ACC112 (cell line): ENCODE results near the gene STON1.

Source experiments
- H2AFZ ChIP-seq: fragments of 200-600 bp; sonication (generic); one replicate; pipeline ENCODE4 v1.6.0; 2017; ENCODE audit warnings: antibody characterized with exemption, low read length; ENCODE audit not compliant: unreplicated experiment
- H3K27ac ChIP-seq: fragments of 200-600 bp; sonication (generic); 2 replicates; pipeline ENCODE4 v1.5.1; 2014; ENCODE audit warnings: low read depth, mild to moderate bottlenecking, antibody characterized with exemption, low read length, moderate library complexity
- H3K27me3 ChIP-seq: fragments of 200-600 bp; sonication (generic); 2 replicates; pipeline ENCODE4 v1.6.1; 2014; ENCODE audit warnings: mild to moderate bottlenecking, antibody characterized with exemption, low read length, moderate library complexity, mixed read lengths; ENCODE audit not compliant: insufficient read depth
- H3K36me3 ChIP-seq: fragments of 200-600 bp; sonication (generic); 2 replicates; pipeline ENCODE4 v1.6.1; 2016; ENCODE audit warnings: mild to moderate bottlenecking, antibody characterized with exemption, low read length, moderate library complexity, mixed read lengths; ENCODE audit not compliant: insufficient read depth
- H3K4me1 ChIP-seq: fragments of 200-600 bp; sonication (generic); one replicate; pipeline ENCODE4 v1.6.1; 2016; ENCODE audit warnings: low read length, mixed read lengths; ENCODE audit not compliant: insufficient read depth, unreplicated experiment, control insufficient read depth
- H3K4me3 ChIP-seq: fragments of 200-600 bp; sonication (generic); 2 replicates; pipeline ENCODE4 v1.5.1; 2014; ENCODE audit warnings: mild to moderate bottlenecking, low read depth, low read length
- H3K79me2 ChIP-seq: fragments of 200-600 bp; sonication (generic); one replicate; pipeline ENCODE4 v1.6.0; 2016; ENCODE audit warnings: low read length; ENCODE audit not compliant: control insufficient read depth, unreplicated experiment, insufficient read depth

The STON1 gene

DNA sequence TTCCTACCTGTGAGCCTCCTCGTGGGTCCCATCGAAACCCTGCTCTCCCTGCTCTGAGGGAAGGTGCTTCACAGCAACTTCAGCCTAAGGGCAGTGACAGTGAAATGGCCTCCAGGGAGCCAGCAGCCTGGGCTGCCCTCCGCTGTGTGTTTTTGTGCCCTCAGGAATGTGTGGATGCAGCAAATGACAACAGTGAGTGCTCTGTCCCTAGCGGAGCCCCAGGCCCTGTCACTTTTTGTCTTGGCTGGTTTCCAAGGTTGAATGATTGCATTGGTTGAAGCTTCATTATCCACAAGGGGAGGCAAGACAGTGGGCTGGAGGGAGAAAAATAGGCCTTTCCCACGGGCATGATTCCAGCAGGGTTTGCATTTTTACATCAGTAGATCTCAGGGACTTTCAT lies 42.9 kb downstream of the STON1 start:
- Histone ChIP-seq H3K27ac (no peak overlapping the region), H3K36me3 (no peaks in the 10 kb centered on the region), H3K4me3 (no peak overlapping the region), H3K79me2 (no peaks in the 10 kb centered on the region), H2AFZ (no peak overlapping the region), H3K27me3 (no peaks in the 10 kb centered on the region), H3K4me1 (no peaks in the 10 kb centered on the region)

DNA sequence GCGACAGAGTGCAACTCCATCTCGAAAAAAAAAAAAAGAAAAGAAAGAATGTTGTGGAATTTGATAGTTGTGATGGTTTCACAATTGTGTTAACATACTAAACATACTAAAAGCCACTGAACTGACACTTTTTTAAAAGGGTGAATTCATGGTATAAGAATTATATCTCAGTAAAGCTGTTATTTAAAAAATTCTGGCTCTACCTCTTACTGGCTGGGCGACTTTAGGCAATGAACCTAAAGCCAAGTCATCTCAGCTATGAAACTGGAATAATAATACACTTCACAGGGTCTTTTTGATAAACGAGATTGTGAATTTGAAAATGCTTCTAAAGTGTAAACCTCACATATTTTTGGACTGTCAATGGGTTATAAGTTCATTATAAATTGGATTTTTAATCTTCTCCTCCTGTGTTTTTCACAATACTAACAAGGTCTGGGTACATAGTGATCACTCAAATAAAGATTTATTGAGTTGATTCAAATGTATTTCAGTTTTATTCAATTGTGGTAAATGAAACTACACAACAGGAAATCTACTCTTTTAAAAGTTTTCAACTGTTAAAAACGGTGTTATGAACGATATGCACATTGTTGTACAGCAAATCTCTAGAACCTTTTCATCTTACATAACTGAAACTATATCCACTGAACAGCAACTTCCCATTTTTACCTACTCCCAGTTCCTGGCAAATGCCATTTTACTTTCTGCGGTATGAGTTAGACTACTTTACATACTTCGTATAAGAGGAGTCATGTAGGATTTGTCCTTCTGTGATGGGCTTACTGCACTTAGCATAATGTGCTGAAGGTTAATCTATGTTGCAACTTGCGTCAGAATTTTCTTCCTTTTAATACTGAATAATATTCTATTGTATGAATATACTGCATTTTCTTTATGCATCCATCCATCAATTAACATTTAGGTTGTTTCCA lies 44.7 kb downstream of the STON1 start:
- Histone ChIP-seq H3K79me2 (no peaks in the 10 kb centered on the region), H3K27ac (no peak overlapping the region)

DNA sequence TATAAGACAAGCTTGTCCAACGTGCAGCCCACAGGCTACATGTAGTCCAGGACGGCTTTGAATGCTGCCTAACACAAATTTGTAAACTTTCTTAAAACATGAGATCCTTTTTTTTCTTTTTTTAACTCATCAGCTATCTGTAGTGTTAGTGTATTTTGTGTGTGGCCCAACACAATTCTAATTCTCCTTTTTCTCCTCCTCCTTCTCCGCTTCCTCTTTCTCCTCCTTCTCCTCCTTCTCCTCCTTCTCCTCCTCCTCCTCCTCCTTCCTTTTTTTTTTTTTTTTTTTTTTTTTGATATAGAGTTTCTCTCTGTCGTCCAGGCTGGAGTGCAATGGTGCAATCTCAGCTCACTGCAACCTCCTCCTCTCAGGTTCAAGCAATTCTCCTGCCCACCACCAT lies 48.4 kb downstream of the STON1 start:
- Histone ChIP-seq H3K36me3 (0 out of 2 replicates have a peak, but pooled peaks cover 5% of the 10 kb centered on the region), H3K27ac (no peak overlapping the region), H3K79me2 (no peaks in the 10 kb centered on the region), H3K4me1 (no peaks in the 10 kb centered on the region), H3K27me3 (no peaks in the 10 kb centered on the region), H2AFZ (no peak overlapping the region), H3K4me3 (no peak overlapping the region)

More for the DNA sequence above, 44.7 kb downstream of the STON1 start:
- no peaks in the 10 kb centered on the region for H3K27me3 ChIP-seq
- no peaks in the 10 kb centered on the region for H3K36me3 ChIP-seq
- no peak overlapping the region for H2AFZ ChIP-seq
- no peak overlapping the region for H3K4me3 ChIP-seq
- no peaks in the 10 kb centered on the region for H3K4me1 ChIP-seq

DNA sequence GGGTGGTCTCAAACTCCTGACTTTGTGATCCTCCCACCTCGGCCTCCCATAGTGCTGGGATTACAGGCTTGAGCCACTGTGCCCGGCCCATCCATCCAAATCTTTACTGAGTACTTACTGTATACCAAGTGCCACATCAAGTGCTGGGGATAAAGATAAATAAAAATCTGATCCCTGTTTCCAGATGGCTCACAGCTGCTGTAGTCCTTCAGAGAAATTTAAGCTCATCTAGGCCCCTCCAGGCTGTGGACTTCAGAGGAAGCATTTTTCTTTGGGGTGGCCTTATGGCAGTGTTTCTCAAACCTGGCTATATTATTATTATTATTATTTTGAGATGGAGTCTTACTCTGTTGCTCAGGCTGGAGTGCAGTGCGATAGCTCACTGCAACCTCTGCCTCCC lies 54.0 kb downstream of the STON1 start:
- H3K4me1 ChIP-seq, result no peaks in the 10 kb centered on the region
- no peak overlapping the region for H3K27ac ChIP-seq
- H2AFZ ChIP-seq, result no peak overlapping the region
- H3K27me3 ChIP-seq, result no peaks in the 10 kb centered on the region
- no peaks in the 10 kb centered on the region for H3K79me2 ChIP-seq
- 0 out of 2 replicates have a peak, but pooled peaks cover 5% of the 10 kb centered on the region for H3K36me3 ChIP-seq
- no peak overlapping the region for H3K4me3 ChIP-seq

DNA sequence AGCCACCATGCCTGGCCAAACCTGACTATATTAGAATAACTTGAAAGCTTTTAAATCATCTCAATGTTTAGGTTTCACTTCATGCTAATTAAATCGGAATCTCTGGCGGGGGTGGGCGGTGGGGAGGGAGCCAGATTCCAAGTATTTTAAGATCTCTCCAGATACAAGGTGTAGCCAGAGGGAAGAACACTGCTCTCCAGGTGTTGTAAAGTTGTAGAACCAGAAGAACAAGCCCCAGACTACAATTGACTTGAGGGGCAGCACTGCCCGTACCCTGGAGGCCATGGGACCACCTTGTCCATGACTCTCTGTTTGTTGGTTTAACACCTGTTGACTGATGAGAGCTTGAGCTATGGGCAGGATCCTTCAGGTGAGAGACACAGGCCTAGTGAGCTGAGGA lies 54.6 kb downstream of the STON1 start:
- H3K36me3 ChIP-seq, result 0 out of 2 replicates have a peak, but pooled peaks cover 5% of the 10 kb centered on the region
- no peak overlapping the region for H3K27ac ChIP-seq
- H3K79me2 ChIP-seq, result no peaks in the 10 kb centered on the region
- H2AFZ ChIP-seq, result no peak overlapping the region
- no peaks in the 10 kb centered on the region for H3K4me1 ChIP-seq
- H3K27me3 ChIP-seq, result no peaks in the 10 kb centered on the region
- H3K4me3 ChIP-seq, result no peak overlapping the region

DNA sequence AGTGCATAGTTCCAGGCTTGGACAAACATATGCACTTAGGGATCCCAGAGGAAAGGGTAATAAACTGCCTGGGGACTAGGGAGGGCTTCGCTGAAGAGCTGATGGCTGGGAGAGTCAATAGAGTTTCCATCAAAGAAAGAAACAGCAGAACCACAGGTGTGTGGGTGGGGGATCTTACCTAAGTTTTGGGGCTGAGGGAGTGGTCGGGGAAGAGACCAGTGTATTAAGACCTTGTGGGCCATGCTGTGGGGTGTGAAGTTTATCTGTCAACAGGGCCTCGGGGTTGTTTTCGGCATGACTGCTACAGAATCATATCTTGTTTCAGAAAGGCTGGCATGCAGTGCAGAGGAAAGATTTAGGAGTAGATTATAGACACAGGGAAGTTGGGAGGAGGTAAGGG lies 56.5 kb downstream of the STON1 start:
- Histone ChIP-seq H2AFZ (no peak overlapping the region), H3K27ac (no peak overlapping the region), H3K27me3 (no peaks in the 10 kb centered on the region), H3K4me3 (no peak overlapping the region), H3K79me2 (no peaks in the 10 kb centered on the region), H3K4me1 (no peaks in the 10 kb centered on the region), H3K36me3 (0 out of 2 replicates have a peak, but pooled peaks cover 2% of the 10 kb centered on the region)

DNA sequence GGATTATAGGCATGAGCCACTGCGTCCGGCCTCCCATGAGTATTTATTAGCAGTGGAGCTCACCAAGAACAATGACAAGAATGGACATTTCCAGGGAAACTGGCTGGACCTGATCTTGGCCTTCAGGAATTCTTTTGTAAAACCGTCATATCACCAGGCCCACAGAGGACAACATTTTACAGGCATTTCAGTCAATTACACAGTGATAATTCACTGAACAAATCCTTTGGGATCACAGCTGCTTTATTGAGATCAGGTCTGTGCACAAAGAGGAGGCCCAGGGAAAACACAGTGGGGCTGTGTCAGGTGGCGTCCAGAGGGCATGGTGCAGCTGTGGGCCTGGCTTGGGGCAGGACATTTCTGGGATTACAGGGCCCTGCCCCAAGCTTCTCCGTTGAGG lies 57.6 kb downstream of the STON1 start:
- no peaks in the 10 kb centered on the region for H3K79me2 ChIP-seq
- no peaks in the 10 kb centered on the region for H3K4me1 ChIP-seq
- no peak overlapping the region for H3K27ac ChIP-seq
- H3K27me3 ChIP-seq, result no peaks in the 10 kb centered on the region
- no peak overlapping the region for H2AFZ ChIP-seq
- H3K36me3 ChIP-seq, result no peaks in the 10 kb centered on the region
- H3K4me3 ChIP-seq, result no peak overlapping the region

DNA sequence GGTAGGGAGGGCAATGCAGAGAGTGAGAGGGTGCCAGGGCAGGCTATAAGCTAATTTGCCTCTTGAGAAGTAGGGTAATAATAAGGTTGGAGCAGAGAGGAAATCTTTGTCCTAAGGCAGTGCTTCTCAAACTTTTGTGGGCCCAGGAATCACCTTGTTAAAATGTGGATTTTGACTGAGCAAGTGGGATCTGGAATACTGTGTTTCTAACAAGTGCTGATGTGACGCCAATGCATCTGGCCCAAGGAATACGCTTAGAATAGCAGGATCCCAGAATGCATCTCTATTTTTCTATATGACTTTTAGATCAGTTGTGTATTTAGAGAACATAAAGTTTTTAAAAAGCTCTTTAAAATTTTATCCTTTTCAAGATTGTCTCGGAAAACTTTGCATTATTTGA lies 58.0 kb downstream of the STON1 start:
- no peak overlapping the region for H2AFZ ChIP-seq
- no peak overlapping the region for H3K4me3 ChIP-seq
- no peaks in the 10 kb centered on the region for H3K79me2 ChIP-seq
- no peaks in the 10 kb centered on the region for H3K36me3 ChIP-seq
- H3K27ac ChIP-seq, result no peak overlapping the region
- no peaks in the 10 kb centered on the region for H3K4me1 ChIP-seq
- H3K27me3 ChIP-seq, result no peaks in the 10 kb centered on the region

DNA sequence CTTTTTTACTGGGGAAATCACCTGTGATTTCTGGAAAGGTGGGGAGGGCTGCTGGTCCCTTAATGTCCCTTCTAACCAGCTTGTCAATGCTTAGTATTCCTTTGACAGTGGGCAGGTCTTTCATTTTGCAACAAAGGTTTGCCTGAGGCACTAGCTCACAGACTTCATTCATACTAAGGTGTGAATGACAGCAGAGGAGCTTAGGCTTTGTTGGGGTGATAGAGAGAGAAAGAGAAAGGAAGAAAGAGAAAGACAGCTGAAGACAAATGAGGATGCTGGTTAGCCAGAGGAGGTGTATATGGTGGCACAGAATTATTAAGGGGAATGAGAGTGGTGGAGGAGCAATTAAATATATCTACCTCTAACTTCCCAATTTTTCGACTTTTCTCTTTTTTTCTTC lies 58.8 kb downstream of the STON1 start:
- Histone ChIP-seq H3K27me3 (no peaks in the 10 kb centered on the region), H3K4me1 (no peaks in the 10 kb centered on the region), H2AFZ (peak overlapping the region; percentile 37), H3K79me2 (no peaks in the 10 kb centered on the region), H3K4me3 (no peak overlapping the region), H3K27ac (no peak overlapping the region), H3K36me3 (no peaks in the 10 kb centered on the region)

DNA sequence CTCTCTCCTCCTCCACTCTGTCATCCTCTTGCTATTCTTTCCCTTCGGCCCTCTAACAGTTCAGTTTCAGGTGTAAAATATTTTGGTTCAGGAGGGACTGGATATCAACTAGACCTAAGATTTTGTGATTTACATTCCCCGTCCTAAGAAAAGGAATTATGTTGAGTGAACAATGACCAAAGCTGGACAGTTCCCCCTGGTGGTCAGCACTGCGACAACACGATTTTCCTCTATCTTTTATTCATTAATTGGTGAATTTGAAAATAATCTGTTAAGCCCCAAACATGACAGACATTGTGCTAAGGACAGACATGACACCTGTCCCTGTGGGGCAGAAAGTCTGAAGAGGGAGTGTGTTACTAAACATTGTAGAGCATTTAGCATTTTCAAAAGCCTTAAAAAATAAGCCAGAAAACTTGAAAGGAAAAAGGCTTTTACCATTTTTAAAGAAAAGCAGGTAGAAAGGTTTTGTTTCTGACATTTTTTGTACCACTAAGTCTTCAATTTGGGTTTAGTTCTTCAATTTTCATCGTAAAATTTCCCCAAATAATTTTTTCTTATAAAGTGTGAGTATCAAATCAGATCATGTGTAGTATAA lies 59.3 kb downstream of the STON1 start:
- H3K4me3 ChIP-seq, result no peak overlapping the region
- no peaks in the 10 kb centered on the region for H3K27me3 ChIP-seq
- peak overlapping the region; percentile 37 for H2AFZ ChIP-seq
- H3K79me2 ChIP-seq, result no peaks in the 10 kb centered on the region
- H3K36me3 ChIP-seq, result no peaks in the 10 kb centered on the region
- H3K4me1 ChIP-seq, result no peaks in the 10 kb centered on the region
- no peak overlapping the region for H3K27ac ChIP-seq

DNA sequence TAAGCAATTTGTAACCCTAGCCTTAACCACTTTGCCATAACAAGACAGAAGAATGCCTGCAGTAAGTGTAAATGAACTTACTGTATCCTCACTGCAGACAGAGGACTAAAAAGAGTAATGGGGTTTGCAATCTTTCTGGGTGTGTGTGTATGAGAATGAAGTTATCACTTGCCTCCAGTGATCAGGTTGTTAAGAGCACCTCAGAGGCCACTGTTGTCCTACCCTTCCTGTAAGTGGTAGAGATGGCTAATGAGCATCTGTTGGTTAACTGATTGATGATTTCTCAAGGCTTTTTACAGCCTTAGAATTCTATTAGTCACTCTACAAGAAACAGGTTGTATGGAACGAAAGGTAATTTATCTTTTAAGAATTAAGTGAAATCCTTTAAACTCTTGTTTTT lies 60.1 kb downstream of the STON1 start:
- no peaks in the 10 kb centered on the region for H3K27me3 ChIP-seq

More for the DNA sequence above, 60.1 kb downstream of the STON1 start:
- H3K36me3 ChIP-seq, result no peaks in the 10 kb centered on the region
- H3K4me3 ChIP-seq, result no peak overlapping the region
- H3K4me1 ChIP-seq, result no peaks in the 10 kb centered on the region
- no peak overlapping the region for H3K27ac ChIP-seq
- no peaks in the 10 kb centered on the region for H3K79me2 ChIP-seq
- H2AFZ ChIP-seq, result no peak overlapping the region
